ENCODE measurements around the gene FMN1.

GRCh38 chr15:32986147-32986546, 208.4 kb downstream of the FMN1 start:
- TF ChIP-seq CTCF (IDR thresholded peaks at IDR 0.05; ENCODE audit: low read depth, low read length, poor library complexity, severe bottlenecking) (no peak), EZH2phosphoT487 (IDR thresholded peaks at IDR 0.05; ENCODE audit: borderline replicate concordance, low read length) (no peak)

Measured in DOHH2 (cell line).